NCI-H2081 treated with DMSO at 0.1 percent for 48 hours (cell line): ENCODE data around the gene LRRC4C.
A peak's percentile ranks its signal among the peaks of the same experiment; 100 is the strongest.
"Not testable (repeated sequence)": the region's sequence is repeated elsewhere in the genome, so short reads cannot be mapped to it uniquely, and the experiment has no call there.

Source experiments
- DNase-seq: peaks from one replicate; lab custom pipeline; 2025; lab: John Stamatoyannopoulos, UW

LRRC4C gene

DNA sequence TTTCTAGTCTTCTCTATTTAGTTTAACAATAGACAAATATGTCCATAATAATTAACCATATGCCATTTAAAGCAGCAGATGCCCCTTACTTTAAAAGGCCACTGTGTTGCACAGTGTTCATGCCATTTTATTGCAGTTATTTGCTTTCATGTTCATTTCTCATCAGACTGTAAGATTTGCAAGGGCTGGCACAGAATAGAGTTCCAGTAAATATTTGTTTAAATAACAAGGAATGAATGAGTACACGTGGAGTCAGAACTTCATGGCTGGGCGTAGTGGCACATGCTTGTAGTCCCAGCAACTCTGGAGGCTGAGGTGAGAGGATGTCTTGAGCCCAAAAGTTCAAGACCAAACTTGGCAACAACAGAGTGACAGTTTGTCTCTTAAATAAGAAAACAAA lies 1228.6 kb downstream of the LRRC4C start:
- DNase-seq, result no peak

- DNase-seq, result no peak
Observed at GRCh38 chr11:40228662-40229061, 1230.8 kb downstream of the LRRC4C start.

- no peak for DNase-seq
Observed at GRCh38 chr11:40227730-40228129, 1231.7 kb downstream of the LRRC4C start.

DNA sequence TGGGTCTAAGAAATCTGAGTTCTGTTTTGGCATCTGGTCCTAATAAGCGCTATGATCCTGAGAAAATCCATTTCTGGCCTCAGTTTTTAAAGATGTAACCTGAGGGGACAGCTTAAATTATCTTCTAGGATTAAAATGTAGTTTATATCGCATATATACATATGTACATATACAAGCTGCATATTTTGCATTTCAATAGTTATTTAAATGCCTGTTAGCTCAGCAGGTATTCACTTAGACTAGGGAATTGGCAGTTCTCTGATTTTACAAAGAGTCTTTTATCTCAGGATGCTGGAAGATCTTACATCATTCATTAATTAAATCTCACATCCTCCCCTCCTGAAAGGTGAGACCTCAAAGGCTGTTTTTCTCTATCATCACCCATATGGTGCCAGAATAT lies 1232.8 kb downstream of the LRRC4C start:
- no peak for DNase-seq

DNA sequence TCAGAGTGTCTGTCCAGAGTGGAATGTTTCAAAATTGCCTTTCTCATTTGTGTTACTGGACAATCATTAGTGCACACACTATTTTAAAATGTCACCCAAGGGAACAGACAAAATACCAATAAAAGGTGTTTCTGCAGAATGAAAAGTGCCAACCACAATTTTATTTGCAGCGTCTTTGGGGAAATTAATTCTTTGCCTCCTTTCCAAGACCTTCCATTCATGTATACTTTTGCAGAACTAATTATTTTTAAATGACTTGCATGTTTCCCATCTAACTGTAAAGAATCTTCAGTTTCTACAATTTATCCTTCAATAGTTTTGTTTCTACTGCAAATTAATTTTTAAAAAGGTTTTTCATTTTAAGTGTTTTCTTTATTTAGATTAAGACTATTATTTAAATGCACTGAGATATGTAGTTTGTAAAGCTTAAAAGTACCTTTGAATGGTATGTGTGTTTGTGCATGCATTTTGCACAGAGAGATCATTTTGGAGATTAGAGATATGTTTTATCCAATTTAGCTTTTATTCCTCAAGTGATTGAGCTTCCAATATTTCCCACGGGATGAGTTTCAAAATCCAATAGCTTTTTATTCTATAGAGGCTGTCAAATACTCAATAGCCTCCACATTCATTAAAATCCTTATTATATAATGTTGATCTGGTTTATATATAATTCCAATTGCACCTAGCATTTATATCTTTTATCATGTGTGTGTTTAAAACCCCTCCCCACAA lies 1235.7 kb downstream of the LRRC4C start:
- no peak for DNase-seq

- no peak for DNase-seq
Observed at GRCh38 chr11:40219401-40219800, 1240.1 kb downstream of the LRRC4C start.

DNA sequence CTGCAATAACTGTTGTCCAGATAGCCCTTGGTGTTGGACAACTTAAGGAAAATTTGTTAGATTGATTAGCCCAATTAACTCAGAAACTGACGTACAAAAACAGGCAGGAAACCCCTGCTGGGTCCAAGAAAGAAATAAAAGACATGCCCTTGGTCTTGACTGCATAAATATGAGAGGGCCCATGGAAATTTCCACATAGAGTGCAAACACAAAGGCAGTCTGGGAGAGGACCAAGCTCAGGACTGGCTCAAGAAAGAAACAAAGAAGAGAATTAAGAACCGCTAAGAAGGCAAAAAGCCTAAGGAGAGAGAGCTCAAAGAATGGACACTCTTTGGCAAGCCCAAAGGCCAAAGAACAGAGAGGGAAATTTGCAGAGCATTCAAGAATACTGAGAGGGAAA lies 1243.9 kb downstream of the LRRC4C start:
- no peak for DNase-seq

- no peak for DNase-seq
Observed at GRCh38 chr11:40207416-40207815, 1252.0 kb downstream of the LRRC4C start.

GRCh38 chr11:40204228-40204627 lies 1255.2 kb downstream of the LRRC4C start:
- no peak for DNase-seq

- DNase-seq, result no peak
Observed at GRCh38 chr11:40203606-40204005, 1255.8 kb downstream of the LRRC4C start.

DNA sequence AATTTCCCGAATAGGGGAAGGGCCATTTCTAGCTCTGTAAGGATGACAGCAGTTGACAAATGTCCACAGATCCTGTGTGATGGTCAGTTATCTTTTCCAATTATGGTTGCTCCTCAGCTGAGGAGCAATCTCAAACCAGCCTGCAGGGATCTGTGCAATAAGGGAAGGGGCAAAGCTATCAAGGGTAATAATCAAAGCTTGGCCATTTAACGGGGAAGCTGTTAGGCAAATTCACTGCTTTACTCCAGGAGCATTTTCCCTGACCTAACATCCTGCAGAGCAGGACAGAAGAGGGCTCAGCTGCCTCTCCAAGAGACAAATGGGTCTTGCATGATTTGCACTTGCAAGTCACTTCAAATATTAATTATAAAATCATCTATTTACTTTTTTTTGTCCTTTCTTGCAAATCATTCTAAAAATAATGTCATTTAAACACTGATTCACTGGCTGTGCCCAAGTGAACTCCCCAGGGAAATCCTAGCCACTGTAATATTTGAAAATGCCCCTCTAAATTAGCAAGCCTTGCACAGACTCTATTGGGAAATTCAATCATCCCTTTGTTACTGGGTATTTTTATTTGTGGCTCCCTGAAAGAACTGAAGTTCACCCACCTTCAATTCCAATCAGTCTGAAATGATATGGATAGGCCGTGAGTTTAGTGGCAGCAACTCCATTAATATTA lies 1256.7 kb downstream of the LRRC4C start:
- no peak for DNase-seq

GRCh38 chr11:40192590-40192989 lies 1266.9 kb downstream of the LRRC4C start:
- not testable (repeated sequence) for DNase-seq

DNA sequence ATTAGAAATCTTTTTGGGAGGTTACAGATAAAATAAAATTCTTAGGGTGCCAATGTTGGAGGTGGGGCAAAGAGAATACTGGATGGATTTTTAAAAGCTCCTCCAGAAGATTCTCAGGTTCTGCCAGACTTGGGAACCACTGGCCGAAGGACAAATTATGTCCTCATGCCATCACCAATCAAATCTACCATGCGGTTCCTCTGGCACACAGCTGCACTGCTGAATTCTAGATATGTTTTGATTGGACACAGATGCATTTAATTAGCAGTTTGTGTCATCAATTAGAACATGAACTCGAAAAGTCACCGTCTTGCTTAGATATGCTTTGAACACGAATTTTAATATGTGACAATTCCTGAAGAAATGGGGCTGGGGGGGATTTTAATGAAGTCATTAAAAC lies 1269.2 kb downstream of the LRRC4C start:
- no peak for DNase-seq

DNA sequence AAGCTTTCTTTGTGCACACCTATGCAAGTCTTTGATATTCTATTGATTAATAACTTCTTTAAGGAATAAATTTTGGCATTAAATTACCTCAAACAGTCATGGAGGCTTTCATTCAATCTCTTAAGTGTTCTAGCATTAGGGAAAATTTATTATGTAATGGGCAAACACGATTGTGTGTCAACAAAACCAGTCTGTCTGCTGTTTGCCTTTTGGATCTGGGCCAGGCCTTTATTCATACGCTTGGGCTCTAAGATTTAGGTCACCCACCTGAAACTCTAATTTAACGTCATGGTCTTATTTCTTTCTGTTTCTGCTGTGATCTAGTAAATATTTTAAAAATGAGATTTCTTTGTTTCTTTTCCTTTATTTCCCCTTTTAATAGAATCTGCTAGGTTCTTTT lies 1270.6 kb downstream of the LRRC4C start:
- peak; percentile 79 for DNase-seq

- DNase-seq, result no peak
Observed at GRCh38 chr11:40187295-40187694, 1272.2 kb downstream of the LRRC4C start.

- DNase-seq, result no peak
Observed at GRCh38 chr11:40186437-40187263, 1272.8 kb downstream of the LRRC4C start.

DNA sequence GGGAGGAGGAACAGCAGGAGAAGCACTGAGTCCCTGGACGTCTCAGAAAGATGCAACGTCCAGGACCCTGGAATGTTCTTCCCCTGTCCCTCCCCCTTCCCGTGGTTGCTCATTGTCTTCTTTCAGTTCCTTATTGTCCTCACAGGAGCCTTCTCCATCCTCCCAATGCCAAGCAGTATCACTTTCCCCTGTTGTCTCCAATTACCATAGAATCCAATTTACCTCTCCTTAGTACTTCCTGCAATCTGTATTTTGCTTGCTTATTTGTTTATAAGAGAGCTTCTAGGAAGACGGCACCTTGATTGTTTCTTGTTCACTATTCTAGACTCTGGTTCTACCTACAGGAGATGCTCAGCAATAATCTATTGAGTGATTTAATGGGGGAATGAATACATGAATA lies 1273.7 kb downstream of the LRRC4C start:
- DNase-seq, result no peak

- no peak for DNase-seq
Observed at GRCh38 chr11:40183073-40184064, 1276.1 kb downstream of the LRRC4C start.

GRCh38 chr11:40179541-40179940 lies 1279.9 kb downstream of the LRRC4C start:
- DNase-seq, result no peak

GRCh38 chr11:40178470-40178869 lies 1281.0 kb downstream of the LRRC4C start:
- no peak for DNase-seq

DNA sequence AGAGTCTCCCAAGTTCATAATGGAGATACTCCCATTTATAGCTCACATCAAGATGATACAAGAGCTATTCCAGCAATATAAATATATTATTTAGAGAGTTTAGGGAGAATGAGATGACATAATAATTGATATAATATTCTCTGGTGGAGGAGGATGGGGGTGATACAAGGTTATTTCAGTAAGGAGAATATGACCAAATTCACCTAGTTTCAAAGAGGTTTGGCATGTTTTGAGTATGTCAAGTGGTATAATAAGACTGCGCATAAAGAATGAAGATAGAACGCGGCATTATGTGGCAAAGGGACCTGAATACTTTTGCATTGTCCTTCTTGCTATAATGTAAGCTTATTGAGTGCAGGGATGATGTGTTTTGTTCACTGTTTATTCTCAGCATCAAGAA lies 1283.5 kb downstream of the LRRC4C start:
- no peak for DNase-seq

DNA sequence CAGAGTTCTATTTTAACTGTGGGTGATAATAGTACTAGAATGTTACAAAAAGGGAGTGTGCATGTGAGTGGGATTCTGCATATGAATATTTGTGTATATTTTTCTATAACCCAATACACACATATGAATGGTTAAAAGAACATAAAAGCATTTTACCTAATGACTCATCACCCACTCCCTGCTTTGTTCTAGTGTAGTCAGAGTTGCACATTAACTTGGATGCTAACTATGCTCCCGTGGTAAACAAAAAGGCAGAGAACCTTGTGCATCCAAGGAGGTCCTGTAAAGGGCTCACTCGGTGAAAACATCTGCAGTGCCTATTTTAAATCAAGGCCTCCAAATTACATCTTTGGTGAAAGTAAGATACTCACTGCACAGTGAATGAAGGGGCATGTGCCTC lies 1289.4 kb downstream of the LRRC4C start:
- no peak for DNase-seq
